Neural progenitor cell (in vitro differentiated cells): ENCODE results near the gene ITGB5. TPM values are rescaled to one million over a fixed set of nuclear protein-coding genes. Genes with fewer than 3 reads are reported as not detected.
"Not testable (repeated sequence)": the region's sequence is repeated elsewhere in the genome, so short reads cannot be mapped to it uniquely, and the experiment has no call there.

Experiments
- DNase-seq: peaks from one replicate; pipeline ENCODE4 v3.0.0-alpha.2; 2016; ENCODE audit warnings: low spot score
- H2AFZ ChIP-seq: fragments of 200-600 bp; sonication (generic); replicated peaks from 2 replicates; pipeline ENCODE4 v1.6.1; 2016; ENCODE audit warnings: antibody characterized with exemption
- H3F3A ChIP-seq: fragments of 200-600 bp; sonication (generic); 2 replicates; pipeline ENCODE4 v1.6.1; 2016; ENCODE audit warnings: antibody characterized with exemption, low read depth
- H3K27ac ChIP-seq: fragments of 200-600 bp; sonication (generic); 2 replicates; pipeline ENCODE4 v1.5.1; 2016; ENCODE audit warnings: mild to moderate bottlenecking
- H3K27me3 ChIP-seq: fragments of 200-600 bp; sonication (generic); 2 replicates; pipeline ENCODE4 v1.6.1; 2016; ENCODE audit warnings: mild to moderate bottlenecking, moderate library complexity
- H3K36me3 ChIP-seq: fragments of 200-600 bp; sonication (generic); 2 replicates; pipeline ENCODE4 v1.5.1; 2016
- H3K4me1 ChIP-seq: fragments of 200-600 bp; sonication (generic); 2 replicates; pipeline ENCODE4 v1.6.1; 2016; ENCODE audit warnings: mixed run types
- H3K4me2 ChIP-seq: fragments of 200-600 bp; sonication (generic); 2 replicates; pipeline ENCODE4 v1.6.1; 2016
- H3K4me3 ChIP-seq: fragments of 200-600 bp; sonication (generic); 2 replicates; pipeline ENCODE4 v1.5.1; 2016
- H3K79me2 ChIP-seq: fragments of 200-600 bp; sonication (generic); 2 replicates; pipeline ENCODE4 v1.6.1; 2016; ENCODE audit warnings: low read depth
- H3K9ac ChIP-seq: fragments of 200-600 bp; sonication (generic); 2 replicates; pipeline ENCODE4 v1.6.1; 2016
- H3K9me3 ChIP-seq: fragments of 200-600 bp; sonication (generic); 2 replicates; pipeline ENCODE4 v1.5.1; 2016; ENCODE audit warnings: low read depth
- H4K20me1 ChIP-seq: fragments of 200-600 bp; sonication (generic); 2 replicates; pipeline ENCODE4 v1.6.1; 2016; ENCODE audit warnings: low read depth
- H3K27ac Mint-ChIP-seq: 3 replicates; pipeline ENCODE4 v1.8.0; 2021; ENCODE audit warnings: mixed read lengths
- H3K27me3 Mint-ChIP-seq: 2 replicates; pipeline ENCODE4 v1.8.0; 2022; ENCODE audit warnings: low read depth, mild to moderate bottlenecking, inconsistent platforms, moderate library complexity, mixed read lengths; ENCODE audit not compliant: insufficient read depth
- H3K36me3 Mint-ChIP-seq: 3 replicates; pipeline ENCODE4 v1.8.0; 2021; ENCODE audit warnings: mixed read lengths
- H3K4me1 Mint-ChIP-seq: 3 replicates; pipeline ENCODE4 v1.8.0; 2021; ENCODE audit warnings: mixed read lengths
- H3K4me3 Mint-ChIP-seq: 3 replicates; pipeline ENCODE4 v1.8.0; 2021; ENCODE audit warnings: mild to moderate bottlenecking, moderate library complexity, mixed read lengths
- H3K9me3 Mint-ChIP-seq: 3 replicates; pipeline ENCODE4 v1.8.0; 2020; ENCODE audit warnings: mixed read lengths
- EZH2 ChIP-seq: fragments of 200-600 bp; sonication (generic); IDR thresholded peaks from 2 replicates; pipeline ENCODE4 v1.6.1; 2017; ENCODE audit warnings: antibody characterized with exemption, mild to moderate bottlenecking, moderate library complexity
- EZH2phosphoT487 ChIP-seq: fragments of 200-600 bp; sonication (generic); IDR thresholded peaks from 2 replicates; pipeline ENCODE4 v1.6.1; 2017; ENCODE audit warnings: antibody characterized with exemption
- total RNA-seq: library from RNA; depleted of rRNA; stranded (reverse); fragments of >200 nt; gene quantifications from 2 replicates; pipeline ENCODE4 v1.2.3, GENCODE V29; 2015; ENCODE audit warnings: low replicate concordance
- TF ChIP-seq, protein P1 (sequence below): fragments of 200-600 bp; sonication (generic); IDR thresholded peaks from 2 replicates; pipeline ENCODE4 v1.5.1; 2017; ENCODE audit warnings: antibody characterized with exemption, mild to moderate bottlenecking

The ITGB5 gene
- total RNA-seq, 1 donor from 2014 or later, result 55.8 TPM

DNA sequence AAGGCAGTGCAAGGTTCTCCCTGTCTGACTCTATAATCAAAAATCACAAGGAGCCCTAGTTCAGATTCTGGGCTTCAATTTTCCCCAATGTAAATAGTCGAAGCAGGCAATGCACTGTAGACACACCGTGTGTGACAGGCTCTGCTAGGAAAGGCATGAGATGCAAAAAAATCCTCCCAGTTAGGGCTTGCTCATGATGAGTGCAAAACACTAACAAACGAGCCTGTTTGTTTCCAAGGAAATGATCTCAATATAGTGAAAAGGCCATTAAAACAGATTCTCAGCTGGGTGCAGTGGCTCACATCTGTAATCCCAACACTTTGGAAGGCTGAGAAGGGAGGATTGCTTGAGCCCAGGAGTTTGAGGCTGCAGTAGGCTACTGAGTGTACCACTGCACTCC lies 101.2 kb downstream of the ITGB5 start:
- Mint-ChIP-seq H3K9me3 (no peaks in the 10 kb centered on the region), H3K36me3 (peaks cover 2% of the 10 kb centered on the region), H3K27ac (no peak overlapping the region), H3K27me3 (peaks cover 2% of the 10 kb centered on the region), H3K4me3 (no peak overlapping the region), H3K4me1 (peaks cover 7% of the 10 kb centered on the region)
- no peak overlapping the region for H3K4me3 ChIP-seq
- no peaks in the 10 kb centered on the region for H3K79me2 ChIP-seq
- peaks cover 13% of the 10 kb centered on the region for H4K20me1 ChIP-seq
- no peaks in the 10 kb centered on the region for H3K36me3 ChIP-seq
- H3K27ac ChIP-seq, result no peak overlapping the region
- peaks cover 13% of the 10 kb centered on the region for H3K4me1 ChIP-seq
- H3K27me3 ChIP-seq, result no peaks in the 10 kb centered on the region
- H2AFZ ChIP-seq, result no peak overlapping the region
- no peaks in the 10 kb centered on the region for H3K9me3 ChIP-seq
- H3F3A ChIP-seq, result peaks cover 5% of the 10 kb centered on the region
- no peak overlapping the region for H3K9ac ChIP-seq
- no peak for TF ChIP-seq EZH2
- TF ChIP-seq, protein P1, sequence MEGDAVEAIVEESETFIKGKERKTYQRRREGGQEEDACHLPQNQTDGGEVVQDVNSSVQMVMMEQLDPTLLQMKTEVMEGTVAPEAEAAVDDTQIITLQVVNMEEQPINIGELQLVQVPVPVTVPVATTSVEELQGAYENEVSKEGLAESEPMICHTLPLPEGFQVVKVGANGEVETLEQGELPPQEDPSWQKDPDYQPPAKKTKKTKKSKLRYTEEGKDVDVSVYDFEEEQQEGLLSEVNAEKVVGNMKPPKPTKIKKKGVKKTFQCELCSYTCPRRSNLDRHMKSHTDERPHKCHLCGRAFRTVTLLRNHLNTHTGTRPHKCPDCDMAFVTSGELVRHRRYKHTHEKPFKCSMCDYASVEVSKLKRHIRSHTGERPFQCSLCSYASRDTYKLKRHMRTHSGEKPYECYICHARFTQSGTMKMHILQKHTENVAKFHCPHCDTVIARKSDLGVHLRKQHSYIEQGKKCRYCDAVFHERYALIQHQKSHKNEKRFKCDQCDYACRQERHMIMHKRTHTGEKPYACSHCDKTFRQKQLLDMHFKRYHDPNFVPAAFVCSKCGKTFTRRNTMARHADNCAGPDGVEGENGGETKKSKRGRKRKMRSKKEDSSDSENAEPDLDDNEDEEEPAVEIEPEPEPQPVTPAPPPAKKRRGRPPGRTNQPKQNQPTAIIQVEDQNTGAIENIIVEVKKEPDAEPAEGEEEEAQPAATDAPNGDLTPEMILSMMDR, result no peak
- TF ChIP-seq EZH2phosphoT487, result no peak
- no peak overlapping the region for H3K4me2 ChIP-seq
- no peak for DNase-seq

DNA sequence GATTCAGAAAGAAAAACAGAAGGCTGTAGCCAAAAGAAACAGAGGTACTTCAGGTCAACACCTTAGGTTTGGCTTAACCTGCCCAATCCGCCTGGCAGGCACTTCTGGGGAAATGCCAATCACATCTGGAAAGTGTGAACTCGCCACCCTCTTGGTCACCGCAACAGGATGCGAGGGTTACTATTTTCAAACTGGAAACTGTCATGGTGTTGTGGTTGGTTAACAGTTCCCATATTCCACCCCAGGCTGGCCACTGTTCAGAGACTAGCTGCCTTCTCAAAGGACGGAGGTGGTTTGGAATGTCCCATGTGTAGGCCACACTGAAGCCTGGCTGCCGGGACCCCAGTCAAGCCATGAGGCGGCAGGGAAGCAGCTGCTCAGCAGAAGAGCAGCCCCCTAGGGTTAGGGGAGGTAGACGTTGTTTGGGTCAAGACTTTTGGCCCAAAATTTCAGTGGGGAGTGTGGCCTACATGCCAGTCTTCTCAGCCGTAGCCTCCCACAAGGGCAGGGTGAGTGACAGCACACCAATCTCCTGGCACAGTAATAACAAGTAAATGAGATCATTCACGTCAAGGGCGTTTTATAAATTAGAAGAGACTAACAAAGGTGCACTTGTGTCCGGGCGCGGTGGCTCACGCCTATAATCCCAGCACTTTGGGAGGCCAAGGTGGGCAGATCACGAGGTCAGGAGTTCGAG lies 102.3 kb downstream of the ITGB5 start:
- peaks cover 13% of the 10 kb centered on the region for H4K20me1 ChIP-seq
- TF ChIP-seq EZH2phosphoT487 (no peak), EZH2 (no peak)
- TF ChIP-seq, protein P1, result no peak
- no peak overlapping the region for H3K27ac Mint-ChIP-seq
- H3K9me3 ChIP-seq, result no peaks in the 10 kb centered on the region
- no peaks in the 10 kb centered on the region for H3K9me3 Mint-ChIP-seq
- no peak for DNase-seq
- H3K27me3 ChIP-seq, result no peaks in the 10 kb centered on the region
- no peaks in the 10 kb centered on the region for H3K36me3 ChIP-seq
- H3K4me2 ChIP-seq, result no peak overlapping the region
- no peak overlapping the region for H3K4me3 ChIP-seq
- H3F3A ChIP-seq, result peaks cover 5% of the 10 kb centered on the region
- peaks cover 2% of the 10 kb centered on the region for H3K27me3 Mint-ChIP-seq
- peaks cover 14% of the 10 kb centered on the region for H3K4me1 Mint-ChIP-seq
- H2AFZ ChIP-seq, result no peak overlapping the region
- H3K36me3 Mint-ChIP-seq, result peaks cover 2% of the 10 kb centered on the region
- no peaks in the 10 kb centered on the region for H3K79me2 ChIP-seq
- H3K4me1 ChIP-seq, result peaks cover 17% of the 10 kb centered on the region
- no peak overlapping the region for H3K9ac ChIP-seq
- no peak overlapping the region for H3K4me3 Mint-ChIP-seq
- no peak overlapping the region for H3K27ac ChIP-seq

DNA sequence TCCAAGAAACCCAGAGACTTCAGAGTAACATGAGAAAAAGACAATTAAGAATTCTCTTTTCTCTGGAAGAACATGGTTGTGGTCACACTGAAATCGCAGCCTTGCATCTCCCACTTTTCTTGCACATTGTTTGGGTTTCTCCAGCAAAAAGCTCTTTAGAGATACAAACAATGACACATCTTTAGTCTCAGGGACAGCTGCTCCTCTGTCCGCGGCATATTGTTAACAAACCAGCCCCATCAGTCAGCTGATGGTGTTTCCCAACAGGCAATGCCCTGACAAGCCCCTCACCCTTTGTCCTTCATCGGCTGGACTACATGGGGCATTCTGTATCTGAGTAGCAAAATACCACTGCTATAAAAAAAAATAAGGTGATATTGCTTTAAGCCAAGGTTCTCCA lies 103.5 kb downstream of the ITGB5 start:
- H3K79me2 ChIP-seq, result no peaks in the 10 kb centered on the region
- peaks cover 2% of the 10 kb centered on the region for H3F3A ChIP-seq
- Mint-ChIP-seq H3K4me3 (no peak overlapping the region), H3K27ac (no peak overlapping the region), H3K9me3 (no peaks in the 10 kb centered on the region), H3K27me3 (peaks cover 2% of the 10 kb centered on the region), H3K4me1 (peaks cover 14% of the 10 kb centered on the region), H3K36me3 (peaks cover 2% of the 10 kb centered on the region)
- no peak for TF ChIP-seq EZH2phosphoT487
- TF ChIP-seq EZH2, result no peak
- no peak overlapping the region for H3K4me3 ChIP-seq
- no peaks in the 10 kb centered on the region for H3K9me3 ChIP-seq
- H3K27me3 ChIP-seq, result no peaks in the 10 kb centered on the region
- no peak overlapping the region for H2AFZ ChIP-seq
- peaks cover 10% of the 10 kb centered on the region for H4K20me1 ChIP-seq
- no peaks in the 10 kb centered on the region for H3K36me3 ChIP-seq
- peaks cover 17% of the 10 kb centered on the region for H3K4me1 ChIP-seq
- H3K4me2 ChIP-seq, result peak overlapping the region; percentile 16
- no peak overlapping the region for H3K9ac ChIP-seq
- peak overlapping the region; percentile 7 for H3K27ac ChIP-seq
- DNase-seq, result peak; percentile 20

DNA sequence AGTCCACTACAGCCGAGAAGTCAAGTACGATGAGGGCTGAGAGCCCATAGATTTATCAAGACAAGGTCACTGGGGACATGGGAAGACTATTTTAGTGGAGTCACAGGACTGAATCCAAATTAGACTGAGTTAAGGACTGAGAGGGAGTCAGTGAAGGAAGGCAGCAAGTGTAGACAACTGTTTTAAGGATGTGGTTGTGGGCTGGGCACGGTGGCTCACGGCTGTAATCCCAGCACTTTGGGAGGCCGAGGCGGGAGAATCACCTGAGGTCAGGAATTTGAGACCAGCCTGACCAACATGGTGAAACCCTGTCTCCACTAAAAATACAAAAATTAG lies 104.8 kb downstream of the ITGB5 start:
- not testable (repeated sequence) for H3K4me3 ChIP-seq, H3K36me3 Mint-ChIP-seq, H3K79me2 ChIP-seq, H2AFZ ChIP-seq, H3K9me3 Mint-ChIP-seq, H3K9ac ChIP-seq, H3K9me3 ChIP-seq, H4K20me1 ChIP-seq, H3F3A ChIP-seq, H3K27ac Mint-ChIP-seq, H3K27me3 Mint-ChIP-seq, DNase-seq, H3K27me3 ChIP-seq, H3K27ac ChIP-seq, H3K4me3 Mint-ChIP-seq, H3K4me2 ChIP-seq, H3K36me3 ChIP-seq
- H3K4me1 Mint-ChIP-seq, result peaks cover 14% of the 10 kb centered on the region
- peaks cover 17% of the 10 kb centered on the region for H3K4me1 ChIP-seq
